HepG2 (cell line): ENCODE data around the gene NAALADL1. TPM values are rescaled to one million over a fixed set of nuclear protein-coding genes. Genes with fewer than 3 reads are reported as not detected.

ENCODE experiments used
- ATF5 ChIP-seq: sonication (generic); formaldehyde crosslinking; IDR thresholded peaks from 2 replicates; pipeline ENCODE4 v1.4.0; 2020; ENCODE audit warnings: mild to moderate bottlenecking, low read depth, missing genetic modification reagents
- FOXC1 ChIP-seq: sonication (generic); formaldehyde crosslinking; IDR thresholded peaks from 2 replicates; pipeline ENCODE4 v1.8.0; 2022; ENCODE audit warnings: mild to moderate bottlenecking, missing genetic modification reagents, borderline replicate concordance
- HES4 ChIP-seq: sonication (generic); formaldehyde crosslinking; IDR thresholded peaks from 2 replicates; pipeline ENCODE4 v1.9.0; 2021; ENCODE audit warnings: mild to moderate bottlenecking, missing genetic modification reagents, borderline replicate concordance
- JUN ChIP-seq: sonication (generic); formaldehyde crosslinking; IDR thresholded peaks from 2 replicates; pipeline ENCODE4 v1.4.0; 2020; ENCODE audit warnings: mild to moderate bottlenecking, missing genetic modification reagents
- KLF6 ChIP-seq: IDR thresholded peaks from 2 replicates; pipeline ENCODE4 v1.8.0; 2016; ENCODE audit warnings: missing biosample characterization, missing genetic modification reagents
- MAF1 ChIP-seq: sonication (generic); formaldehyde crosslinking; IDR thresholded peaks from 2 replicates; pipeline ENCODE4 v1.5.0; 2020; ENCODE audit warnings: missing genetic modification reagents, borderline replicate concordance
- NBN ChIP-seq: fragments of 450-650 bp; conservative IDR thresholded peaks from 2 replicates; pipeline ENCODE4 v1.6.1; 2017
- NONO ChIP-seq, 2 experiments: fragments of 450-650 bp in 1 of 2; sonication (generic) in 1 of 2; formaldehyde crosslinking in 1 of 2; IDR thresholded peaks in 1 of 2; conservative IDR thresholded peaks in 1 of 2; 2 replicates each; pipeline versions ENCODE4 v1.6.1 to v1.8.0; 2017 to 2022; ENCODE audit warnings: mild to moderate bottlenecking in 1 of 2, missing genetic modification reagents in 1 of 2, moderate library complexity in 1 of 2
- PAXIP1 ChIP-seq: sonication (generic); formaldehyde crosslinking; conservative IDR thresholded peaks from 2 replicates; pipeline ENCODE4 v1.4.0; 2020; ENCODE audit warnings: mild to moderate bottlenecking, missing genetic modification reagents, moderate library complexity
- PITX1 ChIP-seq: sonication (generic); formaldehyde crosslinking; IDR thresholded peaks from 2 replicates; pipeline ENCODE4 v1.5.1; 2020; ENCODE audit warnings: mild to moderate bottlenecking, missing genetic modification reagents
- SKI ChIP-seq: fragments of 450-650 bp; IDR thresholded peaks from one replicate; pipeline ENCODE4 v1.6.1; 2018; ENCODE audit warnings: mild to moderate bottlenecking; ENCODE audit not compliant: partially characterized antibody
- TAF15 ChIP-seq: fragments of 200-400 bp; formaldehyde crosslinking; IDR thresholded peaks from one replicate; pipeline ENCODE4 v1.6.1; 2018; ENCODE audit warnings: mild to moderate bottlenecking, low read depth, low read length; ENCODE audit not compliant: poor library complexity, severe bottlenecking
- UBTF ChIP-seq: sonication (generic); formaldehyde crosslinking; IDR thresholded peaks from 2 replicates; pipeline ENCODE4 v1.4.0; 2020; ENCODE audit warnings: mild to moderate bottlenecking, missing genetic modification reagents
- ZBTB8A ChIP-seq: sonication (generic); formaldehyde crosslinking; IDR thresholded peaks from 2 replicates; pipeline ENCODE4 v1.4.0; 2020; ENCODE audit warnings: mild to moderate bottlenecking, low read depth, missing genetic modification reagents, borderline replicate concordance
- ZFP62 ChIP-seq: sonication (generic); formaldehyde crosslinking; IDR thresholded peaks from 2 replicates; pipeline ENCODE4 v1.4.0; 2020; ENCODE audit warnings: missing genetic modification reagents
- ZNF180 ChIP-seq: sonication (generic); formaldehyde crosslinking; IDR thresholded peaks from 2 replicates; pipeline ENCODE4 v1.4.0; 2020; ENCODE audit warnings: low read depth, missing genetic modification reagents, borderline replicate concordance
- ZNF251 ChIP-seq: sonication (generic); formaldehyde crosslinking; IDR thresholded peaks from 2 replicates; pipeline ENCODE4 v1.9.0; 2021; ENCODE audit warnings: mild to moderate bottlenecking, missing genetic modification reagents
- ZNF292 ChIP-seq: sonication (generic); formaldehyde crosslinking; IDR thresholded peaks from 2 replicates; pipeline ENCODE4 v1.8.1; 2022; ENCODE audit warnings: mild to moderate bottlenecking, low read depth, missing genetic modification reagents, borderline replicate concordance
- ZNF431 ChIP-seq: sonication (generic); formaldehyde crosslinking; IDR thresholded peaks from 2 replicates; pipeline ENCODE4 v1.9.0; 2022; ENCODE audit warnings: missing genetic modification reagents, low read depth, mild to moderate bottlenecking, borderline replicate concordance
- ZNF572 ChIP-seq: sonication (generic); formaldehyde crosslinking; IDR thresholded peaks from 2 replicates; pipeline ENCODE4 v1.5.1; 2020; ENCODE audit warnings: mild to moderate bottlenecking, missing genetic modification reagents
- ZNF580 ChIP-seq: IDR thresholded peaks from 2 replicates; pipeline ENCODE4 v1.6.1; 2016; ENCODE audit warnings: low read depth, borderline replicate concordance
- ZNF703 ChIP-seq: sonication (generic); formaldehyde crosslinking; IDR thresholded peaks from 2 replicates; pipeline ENCODE4 v1.5.1; 2020; ENCODE audit warnings: missing genetic modification reagents, mild to moderate bottlenecking, moderate library complexity, borderline replicate concordance
- ZNF780A ChIP-seq: sonication (generic); formaldehyde crosslinking; IDR thresholded peaks from 2 replicates; pipeline ENCODE4 v1.8.0; 2022; ENCODE audit warnings: mild to moderate bottlenecking, missing genetic modification reagents, moderate library complexity
- ZNF83 ChIP-seq: sonication (generic); formaldehyde crosslinking; IDR thresholded peaks from 2 replicates; pipeline ENCODE4 v1.4.0; 2020; ENCODE audit warnings: missing genetic modification reagents, mild to moderate bottlenecking, borderline replicate concordance
- polyA plus RNA-seq, 8 experiments: library from polyadenylated mRNA; depleted of rRNA in 3 of 8; stranded (reverse) in 7 of 8; unstranded in 1 of 8; fragments of >200 nt; fragmentation: Illumina TruSeq in 4 of 8; extraction: Trizol in 4 of 8; gene quantifications; 2 replicates each; pipeline versions ENCODE4 v1.2.1 to v1.2.3, GENCODE V29; 2011 to 2016; ENCODE audit warnings: low read depth in 4 of 8, missing spikeins in 1 of 8, mixed read lengths in 1 of 8; ENCODE audit not compliant: insufficient read depth in 1 of 8
- total RNA-seq, 5 experiments: library from RNA; depleted of rRNA; stranded (reverse); fragments of >200 nt; fragmentation: Illumina TruSeq; extraction: Trizol; gene quantifications; 2 replicates each; pipeline ENCODE4 v1.2.3, GENCODE V29; 2016; ENCODE audit warnings: low read depth in 1 of 5

NAALADL1 gene
- total and polyA plus RNA-seq, 2 of the 13 experiments (the other 11 are each of a cell fraction or from before 2014, with no cell fraction given), result 9.3 to 33.9 TPM

DNA sequence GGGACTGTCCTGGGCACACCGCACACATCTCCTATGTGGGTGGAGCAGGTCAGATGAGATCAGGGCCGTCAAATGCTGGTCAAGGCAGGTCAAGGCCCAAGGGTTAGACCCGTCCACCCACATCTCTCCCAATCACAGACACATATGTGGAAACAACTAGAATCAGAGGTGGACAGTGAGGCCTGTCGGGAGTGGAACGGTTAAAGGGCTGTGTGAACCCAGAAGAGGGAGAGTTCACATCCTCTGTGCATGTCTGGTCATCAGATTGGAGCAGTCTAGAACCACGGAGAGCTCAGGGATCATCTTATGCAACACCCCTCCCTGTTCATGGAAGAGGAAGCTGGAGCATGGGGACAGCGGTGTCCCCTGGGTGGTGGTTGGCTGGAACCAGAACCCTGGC lies 38.5 kb downstream of the NAALADL1 start (continued):
- TF ChIP-seq PAXIP1 (CRISPR knock-in tag) (0 out of 2 replicates have a peak, but pooled peaks have one; percentile 30), UBTF (CRISPR knock-in tag) (0 out of 2 replicates have a peak, but pooled peaks have one; percentile 30), ZFP62 (CRISPR knock-in tag) (no peak), ZBTB8A (CRISPR knock-in tag) (no peak), ZNF580 (CRISPR knock-in tag) (0 out of 2 replicates have a peak, but pooled peaks have one; percentile 25), NONO (IDR thresholded peaks at IDR 0.05) (no peak), NONO (CRISPR knock-in tag; conservative IDR thresholded peaks at IDR 0.05) (no peak), NBN (no peak), PITX1 (peak; percentile 54; the same call in 1 of the 2 replicates), FOXC1 (CRISPR knock-in tag) (0 out of 2 replicates have a peak, but pooled peaks have one; percentile 55), KLF6 (CRISPR knock-in tag) (no peak), ZNF572 (CRISPR knock-in tag) (no peak), ATF5 (CRISPR knock-in tag) (no peak), ZNF431 (no peak), ZNF292 (CRISPR knock-in tag) (peak; percentile 57; the same call in 1 of the 2 replicates), MAF1 (CRISPR knock-in tag) (no peak), SKI (peak; percentile 78), ZNF703 (CRISPR knock-in tag) (no peak), JUN (CRISPR knock-in tag) (no peak), ZNF83 (no peak), ZNF780A (CRISPR knock-in tag) (no peak), HES4 (CRISPR knock-in tag) (no peak), ZNF180 (CRISPR knock-in tag) (no peak), ZNF251 (no peak), TAF15 (no peak)
